HCT116 (cell line): Measurements from ENCODE around the gene SLC16A5.

ENCODE experiments used
- CBX3 ChIP-seq: IDR thresholded peaks from 2 replicates; pipeline ENCODE4 v1.6.1; 2012; ENCODE audit warnings: low read depth
- CEBPB ChIP-seq: IDR thresholded peaks from 2 replicates; pipeline ENCODE4 v1.6.1; 2012; ENCODE audit warnings: low read depth
- EZH2 ChIP-seq: fragments of 200-600 bp; sonication (generic); IDR thresholded peaks from 2 replicates; pipeline ENCODE4 v1.6.1; 2017; ENCODE audit warnings: antibody characterized with exemption, mixed run types
- FOSL1 ChIP-seq: IDR thresholded peaks from 2 replicates; pipeline ENCODE4 v1.6.1; 2012; ENCODE audit warnings: low read depth
- JUND ChIP-seq: IDR thresholded peaks from 2 replicates; pipeline ENCODE4 v1.6.1; 2012
- POLR2A ChIP-seq: IDR thresholded peaks from 2 replicates; pipeline ENCODE4 v1.7.0; 2011; ENCODE audit warnings: borderline replicate concordance; ENCODE audit not compliant: insufficient read depth, insufficient read length; ENCODE audit errors: extremely low read depth
- POLR2AphosphoS5 ChIP-seq: IDR thresholded peaks from 2 replicates; pipeline ENCODE4 v1.6.1; 2011; ENCODE audit warnings: mild to moderate bottlenecking, low read depth, low read length, moderate library complexity
- SP1 ChIP-seq: IDR thresholded peaks from 2 replicates; pipeline ENCODE4 v1.6.1; 2012; ENCODE audit warnings: low read depth
- SRF ChIP-seq: IDR thresholded peaks from 2 replicates; pipeline ENCODE4 v1.6.1; 2012; ENCODE audit warnings: low read depth
- YY1 ChIP-seq: IDR thresholded peaks from 2 replicates; pipeline ENCODE4 v1.6.1; 2011; ENCODE audit warnings: low read length, low read depth, moderate library complexity, mild to moderate bottlenecking; ENCODE audit not compliant: insufficient replicate concordance; ENCODE audit errors: extremely low read depth
- ZBTB33 ChIP-seq: IDR thresholded peaks from 2 replicates; pipeline ENCODE4 v1.6.1; 2011; ENCODE audit warnings: mild to moderate bottlenecking, low read length, moderate library complexity; ENCODE audit not compliant: insufficient replicate concordance; ENCODE audit errors: extremely low read depth
- TF ChIP-seq, protein P1 (sequence below), 3 experiments: fragments of 200-600 bp in 1 of 3; sonication (generic) in 1 of 3; IDR thresholded peaks in 2 of 3; conservative IDR thresholded peaks in 1 of 3; 2 replicates each; pipeline ENCODE4 v1.5.1; 2012 to 2017; ENCODE audit warnings: low read depth in 2 of 3, low read length in 2 of 3, antibody characterized with exemption in 1 of 3, borderline replicate concordance in 1 of 3, control low read depth in 1 of 3, mild to moderate bottlenecking in 1 of 3, mixed read lengths in 1 of 3, mixed run types in 1 of 3, moderate library complexity in 1 of 3; ENCODE audit not compliant: insufficient read depth in 1 of 3
- TF ChIP-seq, protein P2 (sequence below): IDR thresholded peaks from 2 replicates; pipeline ENCODE4 v1.6.1; 2012; ENCODE audit warnings: low read depth

DNA sequence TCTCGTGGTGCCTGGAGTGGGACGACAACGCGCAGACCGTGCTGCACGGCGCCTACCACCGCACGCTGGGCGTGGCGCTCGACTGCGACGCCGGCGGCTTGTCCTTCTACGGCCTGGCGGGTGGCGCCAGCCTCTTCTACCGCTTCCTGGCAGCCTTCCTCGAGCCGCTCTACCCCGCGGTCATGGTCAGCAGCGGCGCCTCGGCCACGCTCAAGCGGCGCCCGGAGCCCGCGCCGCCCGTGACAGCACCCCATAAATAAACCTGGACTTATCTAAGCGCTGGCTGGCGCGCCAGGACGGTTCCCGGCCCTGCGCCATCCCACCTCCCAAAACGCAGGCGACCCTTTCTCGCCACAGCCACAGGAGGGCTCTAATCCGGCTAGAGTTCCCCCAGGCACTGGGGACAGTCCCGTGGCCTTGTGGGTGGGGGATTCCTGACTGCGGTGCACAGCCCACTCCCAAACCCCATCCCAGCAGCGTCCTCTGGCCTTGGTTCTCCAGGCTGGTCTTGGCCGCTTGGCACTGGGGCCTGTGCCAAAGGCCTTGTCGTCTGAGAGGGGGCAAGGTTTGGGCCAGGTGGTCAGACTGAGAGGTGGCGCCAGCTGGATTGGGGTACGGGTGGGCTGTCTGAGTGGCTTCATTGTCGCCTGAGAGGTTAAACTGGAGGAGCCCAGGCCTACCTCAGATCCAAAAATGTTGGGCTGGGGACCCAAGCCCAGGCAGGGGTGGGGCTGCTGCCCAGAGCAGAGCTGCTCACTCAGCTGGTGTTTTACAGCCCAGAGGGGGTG is 10.1 kb upstream of the SLC16A5 start:
- TF ChIP-seq FOSL1 = no peak
- TF ChIP-seq, protein P1, sequence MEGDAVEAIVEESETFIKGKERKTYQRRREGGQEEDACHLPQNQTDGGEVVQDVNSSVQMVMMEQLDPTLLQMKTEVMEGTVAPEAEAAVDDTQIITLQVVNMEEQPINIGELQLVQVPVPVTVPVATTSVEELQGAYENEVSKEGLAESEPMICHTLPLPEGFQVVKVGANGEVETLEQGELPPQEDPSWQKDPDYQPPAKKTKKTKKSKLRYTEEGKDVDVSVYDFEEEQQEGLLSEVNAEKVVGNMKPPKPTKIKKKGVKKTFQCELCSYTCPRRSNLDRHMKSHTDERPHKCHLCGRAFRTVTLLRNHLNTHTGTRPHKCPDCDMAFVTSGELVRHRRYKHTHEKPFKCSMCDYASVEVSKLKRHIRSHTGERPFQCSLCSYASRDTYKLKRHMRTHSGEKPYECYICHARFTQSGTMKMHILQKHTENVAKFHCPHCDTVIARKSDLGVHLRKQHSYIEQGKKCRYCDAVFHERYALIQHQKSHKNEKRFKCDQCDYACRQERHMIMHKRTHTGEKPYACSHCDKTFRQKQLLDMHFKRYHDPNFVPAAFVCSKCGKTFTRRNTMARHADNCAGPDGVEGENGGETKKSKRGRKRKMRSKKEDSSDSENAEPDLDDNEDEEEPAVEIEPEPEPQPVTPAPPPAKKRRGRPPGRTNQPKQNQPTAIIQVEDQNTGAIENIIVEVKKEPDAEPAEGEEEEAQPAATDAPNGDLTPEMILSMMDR (IDR thresholded peaks at IDR 0.05 in 2 of 3, conservative IDR thresholded peaks at IDR 0.05 in 1 of 3; ENCODE audit: borderline replicate concordance in 1 of 3, insufficient read depth in 1 of 3, low read depth in 2 of 3, low read length in 2 of 3) = peak in 2 of 3 experiments; percentile 29 to 31; a peak in 2 of 6 replicates
- TF ChIP-seq CEBPB = no peak
- TF ChIP-seq POLR2A = no peak
- no peak for TF ChIP-seq EZH2
- TF ChIP-seq ZBTB33 = no peak
- TF ChIP-seq POLR2AphosphoS5 = peak; percentile 65
- no peak for TF ChIP-seq JUND
- TF ChIP-seq SRF = no peak
- peak; percentile 6 for TF ChIP-seq YY1
- 0 out of 2 replicates have a peak, but pooled peaks have one; percentile 40 for TF ChIP-seq CBX3
- TF ChIP-seq SP1 = no peak
- TF ChIP-seq, protein P2, sequence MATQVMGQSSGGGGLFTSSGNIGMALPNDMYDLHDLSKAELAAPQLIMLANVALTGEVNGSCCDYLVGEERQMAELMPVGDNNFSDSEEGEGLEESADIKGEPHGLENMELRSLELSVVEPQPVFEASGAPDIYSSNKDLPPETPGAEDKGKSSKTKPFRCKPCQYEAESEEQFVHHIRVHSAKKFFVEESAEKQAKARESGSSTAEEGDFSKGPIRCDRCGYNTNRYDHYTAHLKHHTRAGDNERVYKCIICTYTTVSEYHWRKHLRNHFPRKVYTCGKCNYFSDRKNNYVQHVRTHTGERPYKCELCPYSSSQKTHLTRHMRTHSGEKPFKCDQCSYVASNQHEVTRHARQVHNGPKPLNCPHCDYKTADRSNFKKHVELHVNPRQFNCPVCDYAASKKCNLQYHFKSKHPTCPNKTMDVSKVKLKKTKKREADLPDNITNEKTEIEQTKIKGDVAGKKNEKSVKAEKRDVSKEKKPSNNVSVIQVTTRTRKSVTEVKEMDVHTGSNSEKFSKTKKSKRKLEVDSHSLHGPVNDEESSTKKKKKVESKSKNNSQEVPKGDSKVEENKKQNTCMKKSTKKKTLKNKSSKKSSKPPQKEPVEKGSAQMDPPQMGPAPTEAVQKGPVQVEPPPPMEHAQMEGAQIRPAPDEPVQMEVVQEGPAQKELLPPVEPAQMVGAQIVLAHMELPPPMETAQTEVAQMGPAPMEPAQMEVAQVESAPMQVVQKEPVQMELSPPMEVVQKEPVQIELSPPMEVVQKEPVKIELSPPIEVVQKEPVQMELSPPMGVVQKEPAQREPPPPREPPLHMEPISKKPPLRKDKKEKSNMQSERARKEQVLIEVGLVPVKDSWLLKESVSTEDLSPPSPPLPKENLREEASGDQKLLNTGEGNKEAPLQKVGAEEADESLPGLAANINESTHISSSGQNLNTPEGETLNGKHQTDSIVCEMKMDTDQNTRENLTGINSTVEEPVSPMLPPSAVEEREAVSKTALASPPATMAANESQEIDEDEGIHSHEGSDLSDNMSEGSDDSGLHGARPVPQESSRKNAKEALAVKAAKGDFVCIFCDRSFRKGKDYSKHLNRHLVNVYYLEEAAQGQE = no peak
